ENCODE data around the gene GZMH.

- TF ChIP-seq CTCF (IDR thresholded peaks at IDR 0.05; ENCODE audit: low read length) (no peak), EZH2 (IDR thresholded peaks at IDR 0.05; ENCODE audit: borderline replicate concordance, low read length) (no peak)
Measured at GRCh38 chr14:24606297-24606696, 3.2 kb downstream of the GZMH start.

All from OCI-LY1 (cell line).